CD4-positive, alpha-beta T cell (primary cell): ENCODE data around the gene YAE1. TPM values are rescaled to one million over a fixed set of nuclear protein-coding genes. Genes with fewer than 3 reads are reported as not detected.

Source experiments
- ATAC-seq: fragments of 200-7000 bp; cut with Tn5 transposase; one replicate; pipeline ENCODE4 v1.10.0; 2022; ENCODE audit warnings: mild to moderate bottlenecking; ENCODE audit not compliant: poor library complexity
- CTCF ChIA-PET: fragments of 350-600 bp; sonication (Branson Sonifier 250); formaldehyde crosslinking; loops from one replicate; lab custom pipeline; 2021; ENCODE audit warnings: antibody characterized with exemption, inconsistent platforms; lab: Charles Lee
- POLR2A ChIA-PET: fragments of 350-600 bp; sonication (Branson Sonifier 250); formaldehyde crosslinking; loops from one replicate; lab custom pipeline; 2021; ENCODE audit warnings: antibody characterized with exemption, inconsistent platforms; lab: Charles Lee
- DNase-seq, 14 experiments: peaks; one replicate each; pipeline ENCODE4 v3.0.0-alpha.2; 2013 to 2020; ENCODE audit warnings: mixed read lengths in 2 of 14
- H3K27ac ChIP-seq, 2 donors: one replicate each; pipeline versions ENCODE4 v1.5.1 to v1.7.0; 2013; ENCODE audit warnings: low read length in 2 of 2, low read depth in 1 of 2, mild to moderate bottlenecking in 1 of 2
- H3K27me3 ChIP-seq, 2 experiments: 1 replicate in 1 of 2; 2 replicates in 1 of 2; pipeline versions ENCODE4 v1.6.1 to v1.7.0; 2013; ENCODE audit warnings: low read length in 2 of 2, control low read depth in 1 of 2, mild to moderate bottlenecking in 1 of 2, moderate library complexity in 1 of 2; ENCODE audit not compliant: insufficient read depth in 2 of 2, control insufficient read depth in 1 of 2
- H3K36me3 ChIP-seq: one replicate; pipeline ENCODE4 v1.6.1; 2013; ENCODE audit warnings: low read length, control low read depth; ENCODE audit not compliant: insufficient read depth
- H3K4me1 ChIP-seq: one replicate; pipeline ENCODE4 v1.6.1; 2013; ENCODE audit warnings: low read length, control low read depth; ENCODE audit not compliant: insufficient read depth
- H3K4me3 ChIP-seq: one replicate; pipeline ENCODE4 v1.5.1; 2013; ENCODE audit warnings: mild to moderate bottlenecking, low read length, moderate library complexity
- H3K9me3 ChIP-seq, 2 experiments: 1 replicate in 1 of 2; 2 replicates in 1 of 2; pipeline versions ENCODE4 v1.6.1 to v1.7.0; 2013; ENCODE audit warnings: low read length in 2 of 2, mild to moderate bottlenecking in 2 of 2, control low read depth in 1 of 2, moderate library complexity in 1 of 2; ENCODE audit not compliant: control insufficient read depth in 1 of 2, insufficient read depth in 1 of 2
- H3K27ac Mint-ChIP-seq: one replicate; pipeline ENCODE4 v1.8.0; 2020; ENCODE audit warnings: mixed read lengths
- H3K27me3 Mint-ChIP-seq: one replicate; pipeline ENCODE4 v1.8.0; 2021; ENCODE audit warnings: mixed read lengths
- H3K36me3 Mint-ChIP-seq: one replicate; pipeline ENCODE4 v1.8.0; 2021; ENCODE audit warnings: low read depth, mixed read lengths
- H3K4me1 Mint-ChIP-seq: one replicate; pipeline ENCODE4 v1.8.0; 2021; ENCODE audit warnings: low read depth, mixed read lengths
- H3K4me3 Mint-ChIP-seq: one replicate; pipeline ENCODE4 v1.8.0; 2020; ENCODE audit warnings: mild to moderate bottlenecking, mixed read lengths
- H3K9me3 Mint-ChIP-seq: one replicate; pipeline ENCODE4 v1.8.0; 2020; ENCODE audit warnings: mixed read lengths
- CTCF ChIP-seq: fragments of 200-600 bp; IDR thresholded peaks from one replicate; pipeline ENCODE4 v1.8.0; 2022; ENCODE audit warnings: antibody characterized with exemption, mild to moderate bottlenecking
- intact Hi-C, 2 experiments: fragments of 100-400 bp; cut with DNase I in 1 of 2; cut with micrococcal nuclease in 1 of 2; formaldehyde crosslinking; loops; one replicate each; pipeline versions ENCODE4 v1.15.1 to v1.9.0; 2023 to 2025; cut with DNase I, micrococcal nuclease
- polyA plus RNA-seq, 2 donors: library from polyadenylated mRNA; unstranded; fragments of 120-200 nt; gene quantifications; one replicate each; pipeline ENCODE4 v1.2.1, GENCODE V29; 2013
- total RNA-seq, 174 experiments: library from RNA in 2 of 174; stranded (reverse) in 2 of 174; gene quantifications; one replicate each; pipeline ENCODE4 v1.2.3 and lab custom pipeline; 2021 to 2026

Gene YAE1
- 1 to 10 TPM; 5.0 to 7.4 TPM for total RNA-seq
- polyA plus RNA-seq (2013, experiment 1 of 2): 18.1 TPM
- polyA plus RNA-seq (2013, experiment 2 of 2): 10.9 TPM
- total RNA-seq (lab: John Stamatoyannopoulos, UW): 4.0 to 20.7 (median 10.7) reads per million in 172 experiments

- intact Hi-C loops: loop anchor here in 1 of 2 experiments (5.0 to 10.0 kb wide), 2 partner anchors 566 to 661 kb away; partner anchors contain the start of genes MPLKIP and VPS41
- Mint-ChIP-seq H3K27me3 (no peaks in the 10 kb centered on the region), H3K36me3 (peaks cover 28% of the 10 kb centered on the region), H3K9me3 (no peaks in the 10 kb centered on the region), H3K4me3 (peak within 1 kb of the TSS; percentile 99), H3K27ac (peak within 1 kb of the TSS; percentile 90), H3K4me1 (peaks cover 32% of the 10 kb centered on the region)
- Histone ChIP-seq H3K4me3 (peak within 1 kb of the TSS; percentile 75), H3K27ac (peak within 1 kb of the TSS; percentile 47 to 58), H3K4me1 (peaks cover 7% of the 10 kb centered on the region), H3K27me3 (no peaks in the 10 kb centered on the region), H3K9me3 (no peaks in the 10 kb centered on the region), H3K36me3 (peaks cover 5% of the 10 kb centered on the region)
- POLR2A ChIA-PET: interaction anchor here (0.8 to 1.5 kb wide), 9 partner anchors 12 to 569 kb away, joined by 3 to 11 read pairs (median 3); partner anchors contain the start of genes MPLKIP, RALA and SUGCT
- DNase-seq (peak; percentile 56 to 88 (median 76)), ATAC-seq (peak; percentile 87)
- CTCF ChIA-PET: interaction anchor here (0.8 to 1.1 kb wide), 3 partner anchors 14 to 568 kb away, joined by 3 to 4 read pairs (median 4); partner anchors contain the start of genes MPLKIP and SUGCT
- no peak for TF ChIP-seq CTCF
Observed at GRCh38 chr7:39566023-39566921, at the start of gene YAE1. YAE1 (plus strand) TSS chr7:39566404; CDS start chr7:39566419, 15 bp downstream.

- Histone ChIP-seq H3K4me1 (peaks cover 6% of the 10 kb centered on the region), H3K9me3 (no peaks in the 10 kb centered on the region), H3K27me3 (peaks cover 0 to 3% of the 10 kb centered on the region in 2 experiments), H3K4me3 (no peak overlapping the region), H3K27ac (no peak overlapping the region), H3K36me3 (no peaks in the 10 kb centered on the region)
- Mint-ChIP-seq H3K4me1 (peaks cover 4% of the 10 kb centered on the region), H3K27me3 (peaks cover 3% of the 10 kb centered on the region), H3K36me3 (no peaks in the 10 kb centered on the region), H3K9me3 (no peaks in the 10 kb centered on the region), H3K4me3 (no peak overlapping the region), H3K27ac (no peak overlapping the region)
- DNase-seq: no peak
- ATAC-seq: no peak
- CTCF ChIA-PET: no interaction called here
- POLR2A ChIA-PET: no interaction called here
- intact Hi-C loops: no loop called here
- no peak for TF ChIP-seq CTCF
Observed at GRCh38 chr7:39516498-39516897, 49.7 kb upstream of the YAE1 start.

GRCh38 chr7:39517240-39517639 lies 49.0 kb upstream of the YAE1 start:
- no peak overlapping the region for H3K27ac Mint-ChIP-seq

More at GRCh38 chr7:39517240-39517639, 49.0 kb upstream of the YAE1 start:
- intact Hi-C loops: no loop called here
- Histone ChIP-seq H3K27ac (no peak overlapping the region), H3K9me3 (no peaks in the 10 kb centered on the region), H3K27me3 (peaks cover 0 to 3% of the 10 kb centered on the region in 2 experiments), H3K4me1 (peaks cover 6% of the 10 kb centered on the region), H3K36me3 (no peaks in the 10 kb centered on the region), H3K4me3 (no peak overlapping the region)
- peaks cover 4% of the 10 kb centered on the region for H3K4me1 Mint-ChIP-seq
- ChIA-PET POLR2A (no interaction called here), CTCF (no interaction called here)
- no peak overlapping the region for H3K4me3 Mint-ChIP-seq
- DNase-seq: no peak
- TF ChIP-seq CTCF: no peak
- no peaks in the 10 kb centered on the region for H3K9me3 Mint-ChIP-seq
- no peaks in the 10 kb centered on the region for H3K36me3 Mint-ChIP-seq
- peaks cover 3% of the 10 kb centered on the region for H3K27me3 Mint-ChIP-seq
- no peak for ATAC-seq
